GM18526 (cell line): Measurements from ENCODE around the gene DUSP18.

Source experiments
- POLR2A ChIP-seq: IDR thresholded peaks from 3 replicates; pipeline ENCODE4 v1.6.1; 2011; ENCODE audit not compliant: insufficient read length; ENCODE audit errors: extremely low read depth

Gene DUSP18

DNA sequence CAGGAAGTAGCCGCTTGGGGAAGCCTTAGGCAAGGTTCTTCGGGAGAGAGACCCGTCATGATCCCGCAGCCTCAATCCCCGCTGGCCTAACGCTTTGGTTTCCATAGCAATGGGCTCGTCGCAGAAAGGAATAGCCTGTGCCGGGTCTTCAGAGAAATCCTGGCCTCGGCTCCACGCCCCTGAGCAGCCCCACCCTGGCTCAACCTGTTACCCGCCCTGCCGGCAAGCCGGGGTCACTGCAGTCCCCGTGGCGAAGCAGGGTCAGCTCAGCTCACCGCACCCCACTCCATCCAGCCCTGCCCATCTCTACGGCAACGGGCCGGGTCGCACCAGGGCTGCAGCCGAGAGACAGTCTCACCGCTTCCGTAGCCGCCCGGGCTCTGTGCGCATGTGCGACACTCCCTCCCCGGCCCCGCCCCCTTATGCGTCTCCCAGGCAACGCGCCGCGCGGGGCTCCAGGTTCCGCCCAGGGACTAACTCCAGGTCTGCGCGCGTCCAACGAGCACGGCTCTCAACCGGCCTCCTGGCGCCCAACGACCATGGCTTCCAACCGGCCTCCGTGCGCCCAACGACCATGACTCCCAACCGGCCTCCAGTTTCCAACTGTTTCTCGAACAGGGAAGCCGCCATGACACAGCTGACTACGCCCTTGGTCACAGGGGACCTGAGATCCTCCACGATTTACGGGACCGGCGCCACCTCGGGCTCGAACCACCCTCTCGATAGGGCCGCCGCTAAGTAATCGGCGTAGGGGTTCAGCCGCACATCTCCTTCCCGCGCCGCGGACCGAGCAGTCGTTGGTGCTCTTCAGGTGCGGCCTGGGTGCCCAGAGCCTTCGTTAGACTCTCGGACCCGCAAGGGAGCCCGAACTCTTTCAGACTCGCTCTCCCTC is at the start of gene DUSP18:
Gene DUSP18 (minus strand): TSS at position 382 of the 892 bp plus-strand sequence. CDS start 3,872 bp downstream, outside the sequence.
- peak; percentile 50 for TF ChIP-seq POLR2A

DNA sequence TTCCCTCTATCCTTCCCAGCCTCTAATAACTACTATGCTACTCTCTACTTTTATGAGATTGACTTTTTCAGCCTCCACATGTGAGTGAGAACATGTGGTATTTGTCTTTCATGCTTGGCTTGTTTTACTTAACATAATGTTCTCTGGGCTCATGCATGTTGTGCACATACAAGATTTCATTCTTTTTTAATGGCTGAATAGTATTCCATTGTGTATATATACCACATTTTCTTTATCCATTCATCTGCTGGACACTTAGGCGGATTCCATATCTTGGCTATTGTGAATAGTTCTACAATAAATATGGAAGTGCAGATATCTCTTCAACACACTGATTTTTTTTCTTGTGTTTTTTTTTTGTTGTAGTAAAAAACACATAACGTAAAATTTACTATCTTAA is 46.4 kb upstream of the DUSP18 start:
- no peak for TF ChIP-seq POLR2A

GRCh38 chr22:30712094-30712493 is 44.4 kb upstream of the DUSP18 start:
- no peak for TF ChIP-seq POLR2A

GRCh38 chr22:30705710-30706651 is 38.3 kb upstream of the DUSP18 start:
- peak; percentile 20 for TF ChIP-seq POLR2A

DNA sequence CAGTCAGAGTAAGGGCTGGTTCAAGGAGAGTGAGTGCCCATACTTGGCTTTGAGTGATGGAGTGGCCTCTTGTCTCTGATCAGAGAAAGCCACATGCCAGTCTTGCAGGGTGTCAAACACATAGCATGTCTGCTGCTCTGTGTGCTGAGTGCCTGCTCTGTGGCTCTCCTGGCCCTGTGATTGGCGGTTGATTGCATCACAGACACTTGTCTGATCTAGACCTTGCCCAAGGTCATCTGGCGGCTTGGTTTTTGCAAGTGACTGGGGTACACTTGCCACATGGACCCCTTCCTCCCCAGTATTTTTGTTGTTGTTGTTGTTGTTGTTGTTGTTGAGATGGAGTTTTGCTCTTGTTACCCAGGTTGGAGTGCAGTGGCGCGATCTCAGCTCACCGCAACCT is 37.3 kb upstream of the DUSP18 start:
- TF ChIP-seq POLR2A = no peak

DNA sequence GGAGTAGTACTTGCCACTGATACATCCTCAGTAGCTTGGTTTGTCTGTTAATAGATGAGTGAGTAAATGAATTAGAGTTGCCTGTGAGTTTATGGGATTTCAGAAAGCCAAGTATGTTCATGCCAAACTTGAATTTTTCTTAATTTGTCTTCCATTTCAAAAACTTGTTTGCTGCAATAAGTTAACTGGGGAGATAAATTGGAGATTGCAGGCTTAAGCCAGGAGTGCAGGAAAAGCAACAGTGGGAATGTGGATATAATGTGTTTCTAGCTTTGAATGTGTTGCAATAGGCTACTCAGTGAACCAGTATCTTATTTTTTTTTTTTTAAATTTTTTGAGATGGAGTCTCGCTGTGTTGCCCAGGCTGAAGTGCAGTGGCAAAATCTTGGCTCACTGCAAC is 35.2 kb upstream of the DUSP18 start:
- no peak for TF ChIP-seq POLR2A

GRCh38 chr22:30701872-30702271 is 34.2 kb upstream of the DUSP18 start:
- TF ChIP-seq POLR2A = no peak

GRCh38 chr22:30697975-30698374 is 30.3 kb upstream of the DUSP18 start:
- TF ChIP-seq POLR2A = no peak

DNA sequence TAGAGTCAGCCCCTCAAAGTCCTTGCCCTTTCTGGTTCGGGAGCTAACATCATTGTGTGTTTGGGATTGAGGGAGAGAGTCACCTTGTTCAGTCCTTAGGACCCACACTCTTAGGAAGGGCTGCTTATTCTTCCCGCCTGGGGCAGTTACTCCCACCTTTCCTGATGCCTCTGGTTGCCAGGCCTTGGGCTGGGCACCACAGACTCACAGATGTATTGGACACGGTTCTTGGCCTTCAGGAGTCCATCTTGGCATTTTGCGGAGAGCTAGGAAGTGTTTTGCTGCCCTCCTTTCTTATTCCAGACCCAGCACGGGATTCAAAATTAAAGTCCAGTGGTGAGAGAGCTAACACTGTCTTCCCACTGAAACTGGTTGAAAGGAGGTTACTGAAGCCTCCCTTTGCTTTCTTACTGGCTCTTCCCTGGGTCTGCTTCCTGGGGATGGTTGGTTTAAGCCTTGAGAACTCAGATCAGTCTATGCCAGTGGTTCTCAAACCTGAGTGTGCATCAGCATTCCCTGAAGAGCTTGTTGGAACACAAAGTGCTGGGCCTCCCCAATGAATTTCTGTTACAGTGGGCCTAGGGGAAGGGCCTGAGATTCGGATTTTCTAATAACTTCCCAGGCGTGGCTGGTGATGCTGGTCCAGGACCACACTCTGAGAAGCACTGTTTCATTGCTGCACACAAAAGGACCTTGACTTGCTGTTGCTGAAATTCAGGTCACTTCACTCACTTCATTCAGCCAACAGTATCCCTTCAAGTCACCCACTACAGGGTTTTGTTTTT is 28.4 kb upstream of the DUSP18 start:
- TF ChIP-seq POLR2A = no peak

DNA sequence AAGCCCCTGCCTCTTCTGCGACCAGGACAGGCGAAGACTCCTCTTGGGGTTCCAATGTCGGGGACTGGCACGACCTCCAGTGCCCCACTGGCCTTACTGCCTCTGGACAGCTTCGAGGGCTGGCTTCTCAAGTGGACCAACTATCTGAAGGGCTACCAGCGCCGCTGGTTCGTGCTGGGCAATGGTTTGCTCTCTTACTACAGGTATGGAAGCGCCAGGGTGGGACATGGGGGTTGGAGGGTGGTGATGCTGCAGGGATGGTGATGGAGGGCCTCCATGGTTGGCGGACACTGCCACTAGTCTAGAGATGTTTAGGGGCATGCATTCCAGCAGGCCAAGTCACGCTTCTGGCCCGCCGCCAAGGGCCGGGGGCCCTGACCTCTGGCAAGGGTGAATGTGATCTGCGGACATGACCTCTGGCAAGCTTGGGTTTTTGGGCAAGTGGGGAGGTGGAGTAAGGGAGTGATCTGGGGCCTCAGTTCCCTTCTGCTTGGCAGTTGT is 27.7 kb upstream of the DUSP18 start:
- TF ChIP-seq POLR2A = no peak

GRCh38 chr22:30694640-30695350 is 27.1 kb upstream of the DUSP18 start, which contains the start of gene OSBP2:
OSBP2 (plus strand) TSS chr22:30694874; CDS start chr22:30694910, 36 bp downstream.
- TF ChIP-seq POLR2A = no peak

DNA sequence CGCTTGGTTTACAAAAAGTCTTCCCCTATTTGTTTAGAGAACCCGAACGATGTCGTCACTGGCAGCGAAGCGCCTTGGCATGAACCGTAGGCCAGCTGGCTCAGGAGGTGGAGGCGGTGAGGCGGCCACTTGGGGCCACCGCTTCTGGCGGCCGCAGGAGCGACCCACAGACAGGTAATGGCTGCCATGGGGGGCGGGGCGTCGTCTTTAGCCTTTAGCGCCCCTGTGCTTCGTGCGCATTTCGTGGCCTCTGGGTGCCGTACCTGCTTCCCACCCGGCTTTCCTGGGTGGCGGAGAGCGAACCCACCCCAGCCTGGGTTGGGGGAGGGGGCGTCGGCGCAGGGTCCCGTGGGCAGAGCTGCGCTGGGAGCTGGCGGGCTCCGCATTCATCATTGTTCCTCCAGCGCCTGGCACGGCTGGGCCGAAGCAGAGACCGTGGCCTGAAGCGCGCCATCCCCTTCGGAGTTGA is 26.5 kb upstream of the DUSP18 start:
- peak; percentile 25 for TF ChIP-seq POLR2A

DNA sequence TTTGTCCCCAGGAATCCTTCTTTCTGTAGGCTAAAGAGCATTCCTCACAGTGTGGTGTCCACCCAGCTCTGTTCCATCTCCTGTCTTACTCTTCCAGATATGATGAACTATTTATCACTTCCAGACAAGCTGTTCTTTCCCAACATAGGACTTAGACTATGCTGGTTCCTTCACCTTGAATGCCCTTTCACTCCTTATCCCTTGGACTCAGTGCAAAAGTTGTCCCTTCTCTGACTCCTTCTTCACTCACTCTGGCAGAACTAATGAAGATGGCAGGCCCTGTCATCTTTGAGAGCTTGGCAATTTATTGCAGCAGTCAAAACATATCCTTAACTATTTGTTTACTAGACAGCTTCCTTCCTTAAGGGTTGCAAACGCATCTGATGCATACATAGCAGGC is 23.5 kb upstream of the DUSP18 start:
- TF ChIP-seq POLR2A = no peak

DNA sequence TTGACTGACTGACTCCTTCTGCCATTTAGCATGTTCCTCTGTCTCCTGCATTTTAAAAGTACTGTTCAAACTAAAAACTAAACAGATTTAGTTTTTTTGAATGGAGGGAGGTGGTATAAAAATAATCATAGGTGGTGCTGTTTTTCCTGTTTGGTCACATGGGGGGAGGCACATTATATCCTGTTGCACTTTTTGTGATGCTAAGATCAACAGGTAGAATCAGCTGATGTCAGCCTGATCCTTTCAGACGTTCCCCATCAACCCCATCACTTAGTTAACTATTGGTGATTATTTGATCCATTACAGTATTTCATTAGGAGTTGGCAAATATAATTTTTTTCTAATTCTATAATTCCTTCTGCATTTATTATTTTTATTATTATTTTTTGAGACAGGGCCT is 21.9 kb upstream of the DUSP18 start:
- no peak for TF ChIP-seq POLR2A
